Measurements from ENCODE around the gene SLC17A2.

SLC17A2 gene

DNA sequence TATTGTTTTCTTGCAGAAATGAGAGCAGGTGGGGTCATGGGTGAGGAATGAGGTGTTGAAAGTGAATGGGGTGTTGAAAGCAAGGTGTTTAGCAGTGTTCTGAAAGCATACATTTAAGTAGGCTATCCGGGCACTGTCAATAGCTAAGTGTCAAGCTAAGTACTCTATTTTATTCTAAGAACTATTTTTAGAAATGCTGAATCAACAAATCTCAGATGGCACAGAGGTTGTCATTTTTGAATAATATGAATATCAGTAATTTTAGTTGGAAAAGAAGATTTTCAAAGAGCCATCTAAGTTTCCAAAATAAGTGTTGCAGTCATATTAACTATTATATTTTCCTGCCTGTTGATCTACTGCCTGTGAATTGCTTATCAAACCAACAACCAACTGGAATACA is 34.7 kb downstream of the SLC17A2 start:
- H3K4me3 ChIP-seq (ENCODE audit: low read length), result no peak overlapping the region

DNA sequence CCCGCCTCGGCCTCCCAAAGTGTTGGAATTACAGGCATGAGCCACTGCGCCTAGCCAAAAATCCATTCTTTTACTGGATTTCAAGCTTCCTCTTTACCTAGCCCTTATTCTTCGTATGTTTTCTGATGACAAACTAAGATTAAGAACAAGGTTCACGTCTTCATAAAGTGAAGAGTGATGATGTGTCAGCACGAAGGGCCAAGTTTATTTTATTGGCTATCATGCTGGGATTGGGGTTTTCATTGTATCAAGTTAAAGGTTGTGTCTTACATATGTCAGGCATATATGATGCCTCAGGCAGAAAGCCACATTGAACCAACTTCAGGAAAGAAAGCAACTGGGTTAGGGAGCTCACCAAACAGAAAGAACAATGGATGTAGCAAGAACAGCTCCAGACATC is 36.7 kb downstream of the SLC17A2 start:
- no peak for TF ChIP-seq ZNF274 (IDR thresholded peaks at IDR 0.05; ENCODE audit: low read depth, low read length)
- H3K4me3 ChIP-seq (ENCODE audit: low read length), result no peak overlapping the region

More for the DNA sequence above, 34.7 kb downstream of the SLC17A2 start:
- no peak for TF ChIP-seq ZNF274 (IDR thresholded peaks at IDR 0.05; ENCODE audit: low read depth, low read length)

DNA sequence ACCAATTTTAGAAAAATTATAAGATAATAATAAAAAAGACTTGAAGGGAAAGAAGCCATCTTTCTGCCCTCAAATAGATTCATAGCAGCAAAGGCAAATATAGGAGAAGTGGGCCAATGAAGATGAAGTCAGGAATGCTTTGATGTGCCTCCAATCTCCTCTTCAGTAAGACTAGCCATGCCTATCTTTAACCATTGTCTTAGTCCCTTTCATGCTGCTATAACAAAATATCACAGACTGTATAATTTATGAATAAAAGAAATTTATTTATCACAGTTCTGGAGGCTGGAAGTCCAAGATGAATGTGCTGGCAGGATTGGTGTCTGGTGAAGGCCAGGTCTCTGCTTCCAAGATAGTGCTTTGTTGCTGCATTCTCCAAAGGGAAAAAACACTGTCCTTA is 37.6 kb downstream of the SLC17A2 start:
- H3K4me3 ChIP-seq (ENCODE audit: low read length), result no peak overlapping the region
- no peak for TF ChIP-seq ZNF274 (IDR thresholded peaks at IDR 0.05; ENCODE audit: low read depth, low read length)

GRCh38 chr6:25889877-25890853 is 40.3 kb downstream of the SLC17A2 start:
- no peak overlapping the region for H3K4me3 ChIP-seq (ENCODE audit: low read length)
- no peak for TF ChIP-seq ZNF274 (IDR thresholded peaks at IDR 0.05; ENCODE audit: low read depth, low read length)

DNA sequence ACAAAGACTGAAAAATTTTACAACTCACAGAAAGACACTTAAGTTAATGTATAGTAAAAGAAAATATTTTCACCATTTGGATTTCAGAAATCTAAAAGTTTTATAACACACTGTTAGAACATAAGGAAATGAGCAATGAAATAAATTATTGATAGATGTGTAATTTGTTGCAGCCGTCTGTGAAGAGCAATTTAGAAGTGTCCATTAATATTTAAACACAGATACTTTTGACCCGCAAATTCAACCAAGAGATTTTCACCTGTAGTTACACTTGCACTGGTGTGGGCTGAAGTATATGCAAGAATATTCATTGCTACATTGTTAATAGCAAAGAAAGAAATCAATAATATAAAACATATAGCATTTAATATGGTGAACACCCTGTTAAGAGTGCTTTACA is 41.9 kb downstream of the SLC17A2 start:
- TF ChIP-seq ZNF274 (IDR thresholded peaks at IDR 0.05; ENCODE audit: low read depth, low read length), result no peak
- no peak overlapping the region for H3K4me3 ChIP-seq (ENCODE audit: low read length)

- H3K4me3 ChIP-seq (ENCODE audit: low read length), result no peak overlapping the region
- no peak for TF ChIP-seq ZNF274 (IDR thresholded peaks at IDR 0.05; ENCODE audit: low read depth, low read length)
Observed at GRCh38 chr6:25886066-25886465, 44.4 kb downstream of the SLC17A2 start.

GRCh38 chr6:25883991-25884390 is 46.5 kb downstream of the SLC17A2 start:
- no peak overlapping the region for H3K4me3 ChIP-seq (ENCODE audit: low read length)
- no peak for TF ChIP-seq ZNF274 (IDR thresholded peaks at IDR 0.05; ENCODE audit: low read depth, low read length)

DNA sequence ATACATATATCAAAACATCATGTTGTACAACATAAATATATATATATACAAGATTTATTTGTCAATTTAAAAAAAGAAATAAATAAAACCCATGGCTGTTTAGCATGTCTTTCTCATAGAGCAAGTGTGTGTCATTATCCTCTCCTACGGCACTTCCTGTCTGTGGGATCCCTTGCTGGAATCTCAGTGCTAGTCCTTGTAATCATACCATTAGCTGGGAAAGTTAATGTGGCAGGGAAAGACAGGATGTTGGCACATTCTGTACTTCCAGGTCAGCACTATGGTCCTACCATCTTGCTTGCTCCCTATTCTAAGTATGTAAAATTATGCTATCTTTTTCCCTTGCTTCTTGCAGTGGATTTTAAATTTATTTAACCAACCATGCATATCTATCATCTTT is 47.0 kb downstream of the SLC17A2 start:
- TF ChIP-seq ZNF274 (IDR thresholded peaks at IDR 0.05; ENCODE audit: low read depth, low read length), result no peak
- H3K4me3 ChIP-seq (ENCODE audit: low read length), result no peak overlapping the region

DNA sequence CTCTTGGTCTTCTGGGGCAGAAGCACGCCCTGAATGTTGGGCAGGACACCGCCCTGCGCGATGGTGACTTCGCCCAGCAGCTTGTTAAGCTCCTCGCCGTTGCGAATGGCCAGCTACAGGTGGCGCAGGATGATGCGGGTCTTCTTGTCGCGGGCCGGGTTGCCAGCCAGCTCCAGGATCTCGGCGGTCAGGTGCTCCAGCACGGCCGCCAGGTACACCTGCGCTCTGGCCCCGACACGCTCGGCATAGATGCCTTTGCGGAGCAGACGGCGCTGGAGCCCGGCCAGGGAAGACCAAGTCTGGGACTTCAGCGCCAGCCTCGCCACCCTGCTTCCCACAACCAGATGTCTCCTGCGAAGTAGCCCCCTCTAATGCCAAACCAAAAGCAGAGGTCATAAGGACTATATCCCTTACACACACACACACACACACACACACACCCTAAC is 48.4 kb downstream of the SLC17A2 start:
- peak overlapping the region; percentile 39; the same call in 1 of the 2 replicates for H3K4me3 ChIP-seq (ENCODE audit: low read length)
- TF ChIP-seq ZNF274 (IDR thresholded peaks at IDR 0.05; ENCODE audit: low read depth, low read length), result no peak

- TF ChIP-seq ZNF274 (IDR thresholded peaks at IDR 0.05; ENCODE audit: low read depth, low read length), result no peak
Observed at GRCh38 chr6:25880601-25881000, 49.9 kb downstream of the SLC17A2 start.

GRCh38 chr6:25878721-25879322 is 51.7 kb downstream of the SLC17A2 start:
- no peak for TF ChIP-seq ZNF274 (IDR thresholded peaks at IDR 0.05; ENCODE audit: low read depth, low read length)
- no peak overlapping the region for H3K4me3 ChIP-seq (ENCODE audit: low read length)

More at GRCh38 chr6:25880601-25881000, 49.9 kb downstream of the SLC17A2 start:
- H3K4me3 ChIP-seq (ENCODE audit: low read length), result no peak overlapping the region

DNA sequence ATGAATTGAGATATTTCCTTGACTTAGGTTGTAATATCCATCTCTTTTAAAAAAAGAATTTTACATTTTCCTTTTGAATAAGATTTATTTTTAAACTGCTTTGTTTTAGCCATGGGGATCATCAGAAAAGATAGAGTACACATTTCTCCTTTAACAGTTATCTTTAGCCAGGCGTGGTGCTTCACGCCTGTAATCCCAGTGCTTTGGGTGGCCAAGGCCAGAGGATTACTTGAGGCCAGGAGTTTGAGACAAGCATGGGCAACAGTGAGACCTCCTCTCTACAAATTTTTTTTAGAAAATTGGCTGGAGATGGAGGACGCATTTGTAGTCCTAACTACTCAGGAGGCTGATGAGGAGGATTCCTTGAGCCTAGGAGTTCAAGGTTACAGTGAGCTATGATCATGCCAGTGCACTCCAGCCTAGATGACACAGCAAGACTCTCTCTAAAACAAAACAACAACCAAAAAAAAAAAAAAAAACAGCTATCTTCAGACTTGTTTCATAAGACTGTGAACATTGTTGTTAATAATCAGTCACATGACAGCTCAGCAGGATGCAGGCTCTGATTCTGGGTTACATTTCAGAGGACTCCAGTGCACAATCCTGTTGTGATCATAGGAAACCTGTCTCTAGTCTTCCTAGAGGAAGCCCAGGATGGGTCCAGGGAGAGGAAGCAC is 54.4 kb downstream of the SLC17A2 start:
- H3K4me3 ChIP-seq (ENCODE audit: low read length), result no peak overlapping the region
- TF ChIP-seq ZNF274 (IDR thresholded peaks at IDR 0.05; ENCODE audit: low read depth, low read length), result no peak

- TF ChIP-seq ZNF274 (IDR thresholded peaks at IDR 0.05; ENCODE audit: low read depth, low read length), result no peak
- no peak overlapping the region for H3K4me3 ChIP-seq (ENCODE audit: low read length)
Observed at GRCh38 chr6:25875563-25875905, 55.0 kb downstream of the SLC17A2 start.

GRCh38 chr6:25874822-25875562 is 55.5 kb downstream of the SLC17A2 start:
- no peak for TF ChIP-seq ZNF274 (IDR thresholded peaks at IDR 0.05; ENCODE audit: low read depth, low read length)

More at GRCh38 chr6:25874822-25875562, 55.5 kb downstream of the SLC17A2 start:
- no peak overlapping the region for H3K4me3 ChIP-seq (ENCODE audit: low read length)
